BLaER1 treated with 17β-estradiol and CSF1 and Interleukin-3, amounts not matched to agents 10 nM and 100 nM (cell line): ENCODE data around the gene DNAJC16.

Experiments used
- H3K27ac ChIP-seq, 11 experiments: shearing (Covaris generic); formaldehyde crosslinking; 2 replicates each; pipeline ENCODE4 v1.8.1; 2022
- H3K27me3 ChIP-seq, 11 experiments: shearing (Covaris generic); formaldehyde crosslinking; 2 replicates each; pipeline ENCODE4 v1.8.1; 2022
- H3K36me3 ChIP-seq, 11 experiments: shearing (Covaris generic); formaldehyde crosslinking; 2 replicates each; pipeline ENCODE4 v1.8.1; 2022
- H3K4me1 ChIP-seq, 10 experiments: shearing (Covaris generic); formaldehyde crosslinking; 2 replicates each; pipeline ENCODE4 v1.8.1; 2022
- H3K4me2 ChIP-seq, 11 experiments: shearing (Covaris generic); formaldehyde crosslinking; 2 replicates each; pipeline ENCODE4 v1.8.1; 2022
- H3K4me3 ChIP-seq, 10 experiments: shearing (Covaris generic); formaldehyde crosslinking; 2 replicates each; pipeline ENCODE4 v1.8.1; 2022
- H3K9ac ChIP-seq, 11 experiments: shearing (Covaris generic); formaldehyde crosslinking; 2 replicates each; pipeline ENCODE4 v1.8.1; 2022
- H3K9me3 ChIP-seq, 11 experiments: shearing (Covaris generic); formaldehyde crosslinking; replicated peaks in 1 of 11; 2 replicates each; pipeline ENCODE4 v1.8.1; 2022
- H4K20me1 ChIP-seq, 11 experiments: shearing (Covaris generic); formaldehyde crosslinking; 2 replicates each; pipeline ENCODE4 v1.8.1; 2022
- Cebpa-rat ChIP-seq, 11 experiments: shearing (Covaris generic); IDR thresholded peaks; 2 replicates each; pipeline ENCODE4 v1.8.1; 2022

DNAJC16 gene

GRCh38 chr1:15620155-15620545 is 93.5 kb downstream of the DNAJC16 start:
- Histone ChIP-seq H3K27me3 (no peaks in the 10 kb centered on the region), H3K36me3 (peaks cover 3 to 34% (median 25%) of the 10 kb centered on the region in 11 experiments; a peak in 15 of 22 replicates), H3K4me1 (peaks cover 47 to 78% (median 66%) of the 10 kb centered on the region in 10 experiments), H4K20me1 (peaks cover 43 to 70% (median 52%) of the 10 kb centered on the region in 11 experiments; a peak in 21 of 22 replicates), H3K27ac (peak overlapping the region; percentile 89 to 99 (median 98)), H3K4me2 (peak overlapping the region; percentile 64 to 97 (median 92)), H3K4me3 (peak overlapping the region in 9 of 10 experiments; percentile 23 to 99 (median 96); a peak in 14 of 20 replicates), H3K9ac (peak overlapping the region; percentile 93 to 99 (median 98); a peak in 19 of 22 replicates), H3K9me3 (no peaks in the 10 kb centered on the region)
- TF ChIP-seq Cebpa-rat (IDR thresholded peaks at IDR 0.05), result no peak

- Histone ChIP-seq H3K9ac (peak overlapping the region in 1 of 11 experiments; percentile 97; a peak in 2 of 22 replicates), H3K36me3 (peaks cover 3 to 36% (median 25%) of the 10 kb centered on the region in 11 experiments; a peak in 15 of 22 replicates), H3K4me1 (peaks cover 46 to 79% (median 67%) of the 10 kb centered on the region in 10 experiments), H3K27me3 (no peaks in the 10 kb centered on the region), H3K4me2 (peak overlapping the region; percentile 64 to 97 (median 92); a peak in 21 of 22 replicates), H3K9me3 (no peaks in the 10 kb centered on the region), H3K27ac (peak overlapping the region in 9 of 11 experiments; percentile 23 to 99 (median 98); a peak in 11 of 22 replicates), H3K4me3 (peak overlapping the region in 1 of 10 experiments; percentile 88; a peak in 1 of 20 replicates), H4K20me1 (peaks cover 53 to 79% (median 61%) of the 10 kb centered on the region in 11 experiments; a peak in 21 of 22 replicates)
- no peak for TF ChIP-seq Cebpa-rat (IDR thresholded peaks at IDR 0.05)
Measured at GRCh38 chr1:15620902-15621682, 94.4 kb downstream of the DNAJC16 start.

- Histone ChIP-seq H3K4me2 (peak overlapping the region in 4 of 11 experiments; percentile 3 to 96 (median 66); a peak in 5 of 22 replicates), H3K4me3 (no peak overlapping the region), H3K9ac (peak overlapping the region in 1 of 11 experiments; percentile 8; a peak in 1 of 22 replicates), H3K27ac (no peak overlapping the region), H3K36me3 (peaks cover 9 to 45% (median 32%) of the 10 kb centered on the region in 11 experiments; a peak in 20 of 22 replicates), H3K9me3 (no peaks in the 10 kb centered on the region), H3K27me3 (no peaks in the 10 kb centered on the region), H3K4me1 (peaks cover 48 to 81% (median 68%) of the 10 kb centered on the region in 10 experiments), H4K20me1 (peaks cover 62 to 88% (median 70%) of the 10 kb centered on the region in 11 experiments; a peak in 21 of 22 replicates)
- TF ChIP-seq Cebpa-rat (IDR thresholded peaks at IDR 0.05), result no peak
Measured at GRCh38 chr1:15621975-15622374, 95.3 kb downstream of the DNAJC16 start.

- Histone ChIP-seq H3K36me3 (peaks cover 15 to 53% (median 40%) of the 10 kb centered on the region in 11 experiments; a peak in 20 of 22 replicates), H3K4me1 (peaks cover 57 to 90% (median 77%) of the 10 kb centered on the region in 10 experiments), H3K4me2 (peak overlapping the region in 3 of 11 experiments; percentile 18 to 92 (median 40); a peak in 2 of 22 replicates), H3K27ac (no peak overlapping the region), H3K27me3 (no peaks in the 10 kb centered on the region), H3K9me3 (no peaks in the 10 kb centered on the region), H3K4me3 (no peak overlapping the region), H4K20me1 (peaks cover 70 to 94% (median 79%) of the 10 kb centered on the region in 11 experiments; a peak in 21 of 22 replicates), H3K9ac (peak overlapping the region in 1 of 11 experiments; percentile 8; a peak in 1 of 22 replicates)
- no peak for TF ChIP-seq Cebpa-rat (IDR thresholded peaks at IDR 0.05)
Measured at GRCh38 chr1:15622712-15623373, 96.2 kb downstream of the DNAJC16 start.

GRCh38 chr1:15623435-15623834 is 96.8 kb downstream of the DNAJC16 start:
- Histone ChIP-seq H3K9ac (no peak overlapping the region), H3K9me3 (no peaks in the 10 kb centered on the region), H3K4me1 (peaks cover 60 to 96% (median 81%) of the 10 kb centered on the region in 10 experiments), H4K20me1 (peaks cover 76 to 100% (median 85%) of the 10 kb centered on the region in 11 experiments; a peak in 21 of 22 replicates), H3K27ac (no peak overlapping the region), H3K4me3 (no peak overlapping the region), H3K36me3 (peaks cover 21 to 59% (median 46%) of the 10 kb centered on the region in 11 experiments; a peak in 21 of 22 replicates), H3K27me3 (no peaks in the 10 kb centered on the region), H3K4me2 (peak overlapping the region in 4 of 11 experiments; percentile 3 to 24 (median 12); a peak in 3 of 22 replicates)
- no peak for TF ChIP-seq Cebpa-rat (IDR thresholded peaks at IDR 0.05)

GRCh38 chr1:15624133-15624714 is 97.6 kb downstream of the DNAJC16 start:
- no peaks in the 10 kb centered on the region for H3K27me3 ChIP-seq
- H3K4me2 ChIP-seq, result peak overlapping the region in 6 of 11 experiments; percentile 3 to 24 (median 14); a peak in 5 of 22 replicates
- peaks cover 77 to 99% (median 93%) of the 10 kb centered on the region in 11 experiments; a peak in 21 of 22 replicates for H4K20me1 ChIP-seq
- H3K4me1 ChIP-seq, result peaks cover 57 to 97% (median 76%) of the 10 kb centered on the region in 10 experiments
- no peak overlapping the region for H3K27ac ChIP-seq
- H3K36me3 ChIP-seq, result peaks cover 29 to 67% (median 54%) of the 10 kb centered on the region in 11 experiments
- TF ChIP-seq Cebpa-rat (IDR thresholded peaks at IDR 0.05), result no peak
- 0 out of 22 replicates have a peak overlapping the region, but pooled peaks of 1 of the 11 experiments have one; percentile 5 for H3K9ac ChIP-seq
- no peak overlapping the region for H3K4me3 ChIP-seq
- no peaks in the 10 kb centered on the region for H3K9me3 ChIP-seq

GRCh38 chr1:15625056-15625917 is 98.6 kb downstream of the DNAJC16 start:
- Histone ChIP-seq H3K4me3 (no peak overlapping the region), H3K9ac (no peak overlapping the region), H3K4me2 (peak overlapping the region in 4 of 11 experiments; percentile 47 to 87 (median 66); a peak in 4 of 22 replicates), H3K4me1 (peaks cover 46 to 86% (median 66%) of the 10 kb centered on the region in 10 experiments), H4K20me1 (peaks cover 77 to 100% (median 100%) of the 10 kb centered on the region in 11 experiments; a peak in 21 of 22 replicates), H3K36me3 (peaks cover 40 to 78% (median 58%) of the 10 kb centered on the region in 11 experiments), H3K9me3 (no peaks in the 10 kb centered on the region), H3K27ac (no peak overlapping the region), H3K27me3 (no peaks in the 10 kb centered on the region)
- TF ChIP-seq Cebpa-rat (IDR thresholded peaks at IDR 0.05), result no peak
